A172 (cell line): ENCODE measurements around the gene PVALB. TPM values are rescaled to one million over a fixed set of nuclear protein-coding genes. Genes with fewer than 3 reads are reported as not detected.
A peak's percentile ranks its signal among the peaks of the same experiment; 100 is the strongest.

Experiments
- DNase-seq: peaks from one replicate; pipeline ENCODE4 v3.0.0-alpha.2; 2015; ENCODE audit warnings: low spot score
- total RNA-seq: library from RNA; depleted of rRNA; stranded (reverse); fragments of >200 nt; shearing (Covaris generic); gene quantifications from 2 replicates; pipeline ENCODE4 v1.2.3, GENCODE V29; 2014

PVALB gene
- total RNA-seq, 1 experiment from 2014 or later = not detected

DNA sequence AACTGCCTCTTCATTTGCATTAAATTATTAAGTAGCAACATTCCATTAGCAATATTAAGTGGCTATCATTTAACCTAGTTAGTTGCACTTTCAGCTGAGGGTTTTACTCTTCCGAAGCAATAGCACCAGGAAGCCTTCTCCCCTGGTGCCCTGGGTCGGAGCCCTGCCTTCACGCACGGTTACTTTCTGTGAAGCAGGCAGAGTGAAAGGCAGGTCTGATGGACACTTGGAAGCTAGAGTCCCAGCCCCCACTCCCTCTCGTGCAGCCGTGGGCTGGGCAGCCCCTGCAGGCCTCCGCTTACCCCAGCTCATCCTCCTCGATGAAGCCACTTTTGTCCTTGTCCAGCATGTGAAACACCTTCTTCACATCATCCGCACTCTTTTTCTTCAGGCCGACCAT is 2.0 kb downstream of the PVALB start:
- DNase-seq = no peak

GRCh38 chr22:36811094-36811800 is 5.6 kb downstream of the PVALB start:
- no peak for DNase-seq

GRCh38 chr22:36809351-36809750 is 7.5 kb downstream of the PVALB start:
- no peak for DNase-seq

DNA sequence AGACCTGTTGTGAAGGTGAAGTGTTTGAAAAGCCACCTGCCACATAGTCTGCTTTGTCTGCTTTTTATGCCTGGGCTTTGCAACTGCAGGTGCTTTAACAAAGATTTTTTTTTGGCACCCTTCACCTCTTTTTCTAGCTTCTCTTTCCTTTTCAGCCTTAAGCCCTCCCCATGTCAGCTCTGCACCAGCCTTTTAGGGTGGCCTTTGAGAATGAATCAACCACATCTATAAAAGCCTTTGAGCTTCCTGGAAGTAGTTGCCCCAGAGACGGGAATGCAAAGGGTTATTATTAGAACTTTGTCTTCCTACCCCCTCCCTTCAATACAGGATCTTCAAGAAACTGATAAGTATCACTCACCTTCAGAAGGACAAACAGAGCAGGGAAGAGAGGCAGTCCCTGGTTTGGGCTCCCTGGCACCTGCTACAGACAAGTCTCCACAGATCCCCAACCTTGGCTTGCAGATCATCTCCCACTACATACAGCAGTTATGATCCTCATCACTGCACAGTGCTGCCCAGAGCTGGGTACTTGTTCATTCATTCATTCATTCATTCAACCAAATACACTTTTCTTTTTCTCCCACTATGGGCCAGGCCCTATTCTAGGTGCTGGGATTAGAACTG is 8.0 kb downstream of the PVALB start:
- no peak for DNase-seq

- no peak for DNase-seq
These were observed 9.2 kb downstream of the PVALB start for GRCh38 chr22:36807627-36808026.

GRCh38 chr22:36806835-36807234 is 10.0 kb downstream of the PVALB start:
- DNase-seq = no peak

DNA sequence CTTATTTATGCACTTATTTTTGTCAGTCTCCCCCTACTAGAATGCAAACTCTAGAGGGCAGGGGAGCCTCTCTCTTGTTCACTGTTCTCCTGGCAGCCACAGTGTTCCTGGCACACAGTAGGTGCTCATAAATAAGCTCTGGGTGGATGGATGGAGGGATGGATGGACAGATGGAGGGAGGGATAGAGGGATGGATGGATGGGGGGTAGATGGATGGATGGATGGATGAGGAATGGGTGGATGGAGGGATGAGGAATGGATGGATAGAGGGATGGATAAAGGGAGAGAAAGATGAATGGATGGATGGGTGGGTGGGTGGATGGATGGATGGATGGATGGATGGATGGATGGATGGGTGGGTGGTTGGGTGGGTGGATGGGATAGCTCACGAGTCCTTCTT is 13.5 kb downstream of the PVALB start:
- no peak for DNase-seq

- no peak for DNase-seq
These were observed 18.2 kb downstream of the PVALB start for GRCh38 chr22:36798674-36799066.

GRCh38 chr22:36797911-36798673 is 18.7 kb downstream of the PVALB start:
- DNase-seq = no peak

- no peak for DNase-seq
These were observed 19.5 kb downstream of the PVALB start for GRCh38 chr22:36797374-36797773.

- no peak for DNase-seq
These were observed 20.2 kb downstream of the PVALB start for GRCh38 chr22:36796552-36797175.

DNA sequence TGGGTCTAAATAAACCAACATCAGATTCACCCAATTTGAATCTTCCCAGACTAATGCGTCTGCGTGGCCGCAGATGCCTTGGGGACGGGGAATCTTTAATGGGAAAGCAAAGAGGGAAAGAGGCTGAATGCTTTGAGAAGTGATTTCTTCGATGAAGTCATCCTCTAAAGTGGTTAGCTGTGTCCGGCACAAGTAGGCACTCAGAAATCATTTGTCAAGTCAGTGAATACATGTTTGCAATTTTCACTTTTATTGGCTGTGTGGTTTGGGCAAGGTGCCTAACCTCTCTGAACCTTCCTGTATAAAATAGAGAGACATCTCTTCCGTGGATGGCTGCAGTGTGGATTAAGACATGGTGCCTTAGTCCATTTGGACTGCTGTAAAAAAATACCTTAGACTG is 21.2 kb downstream of the PVALB start:
- peak; percentile 22 for DNase-seq

DNA sequence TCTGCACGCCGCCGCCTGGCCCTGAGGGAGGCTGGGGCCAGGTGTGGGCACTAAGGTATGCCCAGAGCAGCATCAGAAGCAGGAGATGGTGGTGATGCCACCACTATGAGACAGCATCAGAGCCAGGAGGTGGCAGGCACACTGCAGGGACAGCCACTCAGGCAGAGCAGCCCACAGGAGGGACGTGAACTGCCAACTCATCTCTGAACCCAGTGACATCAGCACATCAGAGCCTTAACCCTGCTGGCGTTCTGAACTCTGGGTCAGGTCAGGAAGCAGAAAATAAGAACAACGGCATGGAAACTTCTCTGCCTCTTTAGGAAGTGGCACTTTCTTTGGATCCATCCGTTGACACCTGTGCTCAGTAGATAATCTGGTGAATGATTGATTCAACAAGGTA is 26.2 kb downstream of the PVALB start:
- no peak for DNase-seq

DNA sequence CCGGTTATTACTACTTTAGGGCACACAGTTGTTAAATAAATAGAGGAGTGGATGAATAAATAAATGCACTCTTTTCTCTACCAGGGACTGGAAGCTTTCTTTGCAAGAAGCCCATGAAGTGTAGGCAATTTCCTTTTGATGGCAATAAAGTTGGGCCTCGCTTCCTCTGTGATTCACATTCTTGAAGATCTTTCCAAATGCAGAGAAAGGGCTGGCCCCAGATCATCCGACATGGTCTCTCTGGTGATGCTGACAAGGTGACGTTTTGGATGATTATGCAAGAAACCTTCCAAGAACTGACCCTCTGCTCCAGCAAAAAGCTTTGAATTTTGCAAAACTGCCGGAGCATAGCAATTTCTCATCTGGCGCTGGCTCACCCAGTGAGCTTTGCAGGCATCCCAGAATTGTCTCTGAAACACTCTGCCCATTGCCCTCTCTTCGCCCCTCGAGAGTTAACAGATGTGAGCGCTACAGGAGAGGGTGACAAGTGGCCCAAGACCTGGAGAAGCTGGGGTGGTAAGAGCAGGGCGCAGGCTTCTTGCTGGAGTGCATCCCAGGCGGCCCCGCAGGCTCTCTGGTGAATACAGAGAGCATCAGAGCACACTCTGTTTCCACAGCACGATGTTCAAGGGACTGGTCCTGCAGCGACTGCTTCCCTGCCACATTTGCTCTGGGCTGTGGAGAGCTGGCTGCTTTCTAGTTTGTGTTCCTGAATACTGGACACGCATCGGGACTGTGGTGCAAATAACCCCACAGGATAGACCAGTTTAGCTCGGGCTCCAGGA is 29.4 kb downstream of the PVALB start:
- DNase-seq = no peak

- no peak for DNase-seq
These were observed 33.1 kb downstream of the PVALB start for GRCh38 chr22:36783743-36784142.

DNA sequence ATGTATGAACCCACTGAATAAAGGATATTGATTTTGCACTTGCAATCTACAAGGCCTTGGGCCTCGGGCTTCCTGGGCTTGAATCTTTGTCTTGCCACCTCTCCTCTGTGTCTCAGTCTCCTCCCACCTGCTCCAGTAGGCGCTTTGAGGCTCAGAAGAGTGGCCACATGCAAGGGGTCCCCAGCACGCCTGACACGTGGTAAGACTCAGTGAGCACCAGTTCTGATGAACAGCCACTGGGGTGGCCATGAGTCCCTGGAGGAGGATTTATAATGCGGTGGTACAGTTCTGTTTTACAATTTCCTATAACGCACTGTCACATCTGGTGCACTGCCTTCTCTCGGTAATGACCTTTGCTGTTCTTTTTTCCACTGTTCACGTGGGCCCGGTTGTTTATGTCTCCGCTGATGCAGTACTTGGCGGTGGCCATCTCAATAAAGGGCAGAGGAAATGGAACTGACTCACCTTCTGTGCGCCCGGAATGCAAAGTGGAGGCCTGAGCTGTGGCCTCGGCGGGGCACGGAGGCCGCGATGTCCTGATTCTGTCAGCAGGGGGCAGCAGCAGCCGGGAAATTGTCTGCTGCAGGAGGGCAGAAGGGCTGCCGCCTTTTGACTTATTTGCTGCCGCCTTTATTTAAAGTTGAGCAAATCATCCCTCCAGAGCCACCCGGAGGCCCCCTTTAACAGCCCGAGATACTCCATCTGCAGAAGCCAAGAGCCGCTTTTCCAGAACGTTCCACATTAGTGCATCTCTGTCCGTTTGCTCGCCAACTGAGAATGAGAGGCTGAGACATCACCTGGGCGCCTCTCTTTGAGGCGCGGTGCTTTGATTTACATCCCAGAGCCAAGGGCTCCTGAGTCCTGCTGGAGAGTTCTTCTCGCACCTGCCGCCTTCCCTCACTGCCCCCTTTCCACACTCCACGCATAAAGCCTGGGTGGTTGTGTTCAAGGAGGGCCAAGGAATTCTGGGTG is 34.9 kb downstream of the PVALB start:
- DNase-seq = peak; percentile 77

GRCh38 chr22:36778020-36778419 is 38.8 kb downstream of the PVALB start:
- no peak for DNase-seq

DNA sequence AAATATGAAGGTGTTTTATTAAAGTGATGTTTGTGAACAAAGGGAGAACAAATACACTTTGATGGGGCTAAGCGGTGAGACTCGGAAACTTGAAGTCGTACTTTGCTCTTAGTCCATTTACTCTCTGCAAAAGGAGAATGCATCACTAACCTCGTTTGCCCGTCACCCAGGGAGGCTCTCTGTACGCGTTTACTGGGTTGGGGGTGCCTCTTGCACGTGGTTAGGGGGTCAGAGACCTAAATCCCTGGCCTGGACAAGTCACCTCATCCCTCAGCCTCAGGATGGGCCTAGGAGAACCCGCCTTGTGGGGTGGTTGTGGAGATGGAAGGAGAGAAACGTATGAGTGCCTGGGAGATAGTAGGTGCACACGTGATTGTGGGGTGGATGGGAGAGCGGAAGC is 40.1 kb downstream of the PVALB start:
- no peak for DNase-seq

DNA sequence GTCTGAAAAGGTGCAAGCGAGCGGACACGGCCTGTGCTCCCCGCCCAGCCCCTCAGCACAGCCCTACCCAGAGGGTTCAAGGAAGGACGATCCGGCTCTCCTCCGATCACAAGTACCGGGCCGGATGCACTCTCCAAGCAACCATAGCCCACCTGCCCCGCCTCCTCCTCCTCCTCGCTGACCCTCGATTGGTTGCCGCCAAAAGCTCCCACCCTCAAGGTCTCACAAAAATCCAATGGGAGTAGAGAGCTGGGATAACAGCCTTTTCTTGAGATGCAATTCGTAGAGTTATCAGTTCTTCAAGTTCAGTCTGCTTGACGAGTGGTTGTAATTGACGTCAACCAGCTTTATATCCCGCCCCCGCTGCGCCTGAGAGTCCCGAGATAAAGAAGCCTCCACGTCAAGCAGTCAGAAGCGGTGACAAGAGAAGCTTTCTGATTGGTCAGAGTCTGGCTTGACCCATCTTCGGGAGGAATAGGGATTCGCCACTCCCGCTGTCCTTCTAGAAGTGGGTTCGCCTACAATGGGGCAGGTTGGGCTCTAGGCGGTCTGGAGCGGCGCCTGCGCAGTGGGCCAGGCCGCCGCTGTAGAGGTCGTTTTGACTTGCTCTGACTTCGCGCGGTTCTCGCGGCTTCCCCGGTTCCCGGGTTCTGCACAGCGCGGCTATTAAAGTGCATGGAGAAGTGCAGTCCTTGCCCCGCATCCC is 40.7 kb downstream of the PVALB start, which contains the start of gene IFT27:
Gene IFT27 (minus strand): TSS at position 156 of the 706 bp plus-strand sequence. CDS start 412 bp downstream, outside the sequence.
- DNase-seq = peak; percentile 99

- DNase-seq = no peak
These were observed 41.3 kb downstream of the PVALB start for GRCh38 chr22:36775586-36775963.
